H1 (cell line): Measurements from ENCODE around the gene HSPA1A. TPM values are rescaled to one million over a fixed set of nuclear protein-coding genes. Genes with fewer than 3 reads are reported as not detected.

Experiments
- CTCF ChIA-PET: fragments of 300-600 bp; sonication (Branson Sonifier 250); formaldehyde crosslinking; loops from one replicate; lab custom pipeline; 2021; ENCODE audit not compliant: partially characterized antibody; lab: Charles Lee
- POLR2A ChIA-PET: fragments of 300-600 bp; sonication (Branson Sonifier 250); formaldehyde crosslinking; loops from one replicate; lab custom pipeline; 2021; ENCODE audit warnings: inconsistent platforms; ENCODE audit not compliant: partially characterized antibody; lab: Charles Lee
- DNase-seq, 2 experiments: peaks; one replicate each; pipeline versions ENCODE4 v3.0.0 to v3.0.0-alpha.2; 2010 to 2022; ENCODE audit warnings: low spot score in 2 of 2, low read depth in 1 of 2, mixed read lengths in 1 of 2
- FAIRE-seq: peaks from 2 replicates; lab custom pipeline; 2011; peaks lifted over from hg19 to GRCh38; lab: Jason Lieb, UNC
- H2AFZ ChIP-seq: 2 replicates; pipeline ENCODE4 v1.8.1; 2012; ENCODE audit warnings: low read length, inconsistent platforms
- H2AK5ac ChIP-seq: 2 replicates; pipeline ENCODE4 v1.6.1; 2013; ENCODE audit warnings: low read depth, low read length
- H2BK120ac ChIP-seq: replicated peaks from 2 replicates; pipeline ENCODE3; 2013; ENCODE audit warnings: low read depth, low read length, inconsistent platforms
- H2BK12ac ChIP-seq: 2 replicates; pipeline ENCODE4 v1.6.1; 2013; ENCODE audit warnings: low read depth, low read length
- H2BK15ac ChIP-seq: 2 replicates; pipeline ENCODE4 v1.6.1; 2013; ENCODE audit warnings: low read length
- H2BK20ac ChIP-seq: 2 replicates; pipeline ENCODE4 v1.6.1; 2013; ENCODE audit warnings: low read length
- H2BK5ac ChIP-seq: 2 replicates; pipeline ENCODE4 v1.6.1; 2013; ENCODE audit warnings: low read depth, low read length
- H3K14ac ChIP-seq: 2 replicates; pipeline ENCODE4 v1.6.1; 2013; ENCODE audit warnings: inconsistent platforms; ENCODE audit not compliant: insufficient read length
- H3K18ac ChIP-seq: 2 replicates; pipeline ENCODE4 v1.6.1; 2013; ENCODE audit warnings: low read length; ENCODE audit errors: extremely low read depth
- H3K23ac ChIP-seq: 2 replicates; pipeline ENCODE4 v1.6.1; 2013; ENCODE audit warnings: inconsistent platforms; ENCODE audit not compliant: insufficient read length
- H3K23me2 ChIP-seq: 2 replicates; pipeline ENCODE4 v1.6.1; 2013; ENCODE audit warnings: low read depth, low read length
- H3K27ac ChIP-seq: 2 replicates; pipeline ENCODE4 v1.6.1; 2011; ENCODE audit warnings: low read depth, low read length, inconsistent platforms
- H3K27me3 ChIP-seq, 4 experiments: replicated peaks in 1 of 4; 1 replicate in 1 of 4; 2 replicates in 3 of 4; pipeline versions ENCODE4 v1.6.1 to v1.8.1; 2011 to 2013; ENCODE audit warnings: low read length in 3 of 4, mild to moderate bottlenecking in 3 of 4, inconsistent platforms in 2 of 4, mixed read lengths in 2 of 4, moderate library complexity in 1 of 4; ENCODE audit not compliant: control insufficient read depth in 3 of 4, insufficient read depth in 3 of 4; ENCODE audit errors: extremely low read depth in 1 of 4
- H3K36me3 ChIP-seq, 4 experiments: 2 replicates each; pipeline versions ENCODE4 v1.6.1 to v1.8.1; 2011 to 2013; ENCODE audit warnings: mild to moderate bottlenecking in 4 of 4, low read length in 3 of 4, moderate library complexity in 2 of 4, control low read depth in 1 of 4, inconsistent platforms in 1 of 4; ENCODE audit not compliant: insufficient read depth in 4 of 4, control insufficient read depth in 2 of 4
- H3K4ac ChIP-seq: replicated peaks from 2 replicates; pipeline ENCODE3; 2013; ENCODE audit warnings: low read length, low read depth, mixed read lengths, inconsistent platforms; ENCODE audit not compliant: insufficient read length
- H3K4me1 ChIP-seq, 4 experiments: replicated peaks in 1 of 4; 1 replicate in 1 of 4; 2 replicates in 3 of 4; pipeline versions ENCODE4 v1.6.1 to v1.8.1; 2011 to 2013; ENCODE audit warnings: low read length in 3 of 4, inconsistent platforms in 2 of 4, mixed read lengths in 1 of 4; ENCODE audit not compliant: insufficient read depth in 4 of 4, control insufficient read depth in 3 of 4
- H3K4me2 ChIP-seq, 2 experiments: 2 replicates each; pipeline versions ENCODE4 v1.6.1 to v1.8.1; 2011 to 2013; ENCODE audit warnings: low read depth in 2 of 2, low read length in 2 of 2, control low read depth in 1 of 2, inconsistent platforms in 1 of 2, mild to moderate bottlenecking in 1 of 2; ENCODE audit not compliant: insufficient read depth in 1 of 2
- H3K4me3 ChIP-seq, 4 experiments: fragments of 200-600, 300-600 bp in 1 of 4; sonication (generic), shearing (Covaris generic), sonication (Bioruptor Twin) in 1 of 4; 2 replicates each; pipeline versions ENCODE4 v1.5.1 to v1.8.1; 2011 to 2016; ENCODE audit warnings: low read length in 4 of 4, low read depth in 3 of 4, control low read depth in 2 of 4, inconsistent platforms in 2 of 4, mild to moderate bottlenecking in 2 of 4, mixed read lengths in 1 of 4, moderate library complexity in 1 of 4; ENCODE audit not compliant: insufficient read depth in 2 of 4; ENCODE audit errors: extremely low read depth in 1 of 4
- H3K56ac ChIP-seq: replicated peaks from 2 replicates; pipeline ENCODE3; 2013; ENCODE audit warnings: low read depth, mild to moderate bottlenecking, mixed read lengths, low read length, inconsistent platforms; ENCODE audit not compliant: insufficient read length
- H3K79me1 ChIP-seq: 2 replicates; pipeline ENCODE4 v1.6.1; 2013; ENCODE audit warnings: low read depth, low read length, control low read depth
- H3K79me2 ChIP-seq, 2 experiments: 2 replicates each; pipeline versions ENCODE4 v1.6.1 to v1.8.1; 2012 to 2013; ENCODE audit warnings: low read length in 2 of 2, mild to moderate bottlenecking in 2 of 2, inconsistent platforms in 1 of 2; ENCODE audit not compliant: insufficient read depth in 2 of 2, control insufficient read depth in 1 of 2
- H3K9ac ChIP-seq, 4 experiments: replicated peaks in 1 of 4; 1 replicate in 1 of 4; 2 replicates in 3 of 4; pipeline versions ENCODE4 v1.6.1 to v1.8.1; 2011 to 2013; ENCODE audit warnings: low read depth in 3 of 4, low read length in 3 of 4, control low read depth in 2 of 4, mild to moderate bottlenecking in 2 of 4, moderate library complexity in 2 of 4, inconsistent platforms in 1 of 4; ENCODE audit errors: extremely low read depth in 1 of 4
- H3K9me3 ChIP-seq, 2 experiments: 2 replicates each; pipeline versions ENCODE4 v1.6.1 to v1.8.1; 2012 to 2013; ENCODE audit warnings: mild to moderate bottlenecking in 2 of 2, moderate library complexity in 2 of 2, control low read depth in 1 of 2, inconsistent platforms in 1 of 2, low read depth in 1 of 2, low read length in 1 of 2, mixed read lengths in 1 of 2; ENCODE audit not compliant: insufficient read depth in 2 of 2
- H4K20me1 ChIP-seq, 2 experiments: replicated peaks in 1 of 2; 2 replicates each; pipeline versions ENCODE3 to v1.8.1; 2011 to 2013; ENCODE audit warnings: inconsistent platforms in 2 of 2, low read length in 2 of 2, mild to moderate bottlenecking in 1 of 2; ENCODE audit not compliant: insufficient read depth in 2 of 2, control insufficient read depth in 1 of 2
- H4K5ac ChIP-seq: 2 replicates; pipeline ENCODE4 v1.6.1; 2013; ENCODE audit warnings: low read length, low read depth, mixed read lengths, inconsistent platforms; ENCODE audit not compliant: insufficient read length
- H4K8ac ChIP-seq: 2 replicates; pipeline ENCODE4 v1.8.0; 2013; ENCODE audit warnings: mild to moderate bottlenecking, moderate library complexity, low read length, inconsistent platforms; ENCODE audit not compliant: insufficient read depth; ENCODE audit errors: extremely low read depth
- H4K91ac ChIP-seq: replicated peaks from 2 replicates; pipeline ENCODE3; 2013; ENCODE audit warnings: low read length, mixed read lengths, inconsistent platforms; ENCODE audit not compliant: insufficient read length
- RBBP5 ChIP-seq: IDR thresholded peaks from 2 replicates; pipeline ENCODE4 v1.7.1; 2012; ENCODE audit warnings: low read depth, mild to moderate bottlenecking, inconsistent platforms, low read length, moderate library complexity, borderline replicate concordance
- TCF12 ChIP-seq: IDR thresholded peaks from 2 replicates; pipeline ENCODE4 v1.6.1; 2011; ENCODE audit warnings: low read depth, mild to moderate bottlenecking, low read length
- WGBS, 2 experiments: shearing (Covaris generic) in 1 of 2; methylation state at CpG; one replicate each; pipeline versions ENCODE4 v1.1.6 to v1.1.7; 2013 to 2015; ENCODE audit warnings: low lambda C conversion rate in 2 of 2, mixed read lengths in 2 of 2, inconsistent platforms in 1 of 2, low coverage in 1 of 2, missing lambda C conversion rate in 1 of 2; ENCODE audit not compliant: insufficient replicate concordance in 2 of 2, insufficient coverage in 1 of 2, insufficient read length in 1 of 2; ENCODE audit errors: extremely low coverage in 1 of 2, missing lambda C conversion rate in 1 of 2; 5-methylcytosine and 5-hydroxymethylcytosine counted together
- polyA plus RNA-seq, 7 experiments: library from polyadenylated mRNA; depleted of rRNA in 3 of 7; stranded (reverse) in 5 of 7; unstranded in 2 of 7; fragments of >200 nt in 5 of 7; fragments of 200-250 nt in 2 of 7; gene quantifications; 1 replicate in 5 of 7; 2 replicates in 1 of 7; 4 replicates in 1 of 7; pipeline versions ENCODE4 v1.2.1 to v1.2.3, GENCODE V29; 2011 to 2013; ENCODE audit warnings: missing spikeins in 2 of 7, mixed read lengths in 2 of 7
- total RNA-seq: library from RNA; stranded (reverse); fragmentation: NEBNext Ultra II Directional; extraction: Animal tissue kit (Norgen Biotek cat#: 25700); gene quantifications from 2 replicates; pipeline ENCODE4 v1.2.1, GENCODE V29; 2021

HSPA1A gene
- total and polyA plus RNA-seq, 2 of the 8 experiments (the other 6 are each of a cell fraction or from before 2014, with no cell fraction given) = 40.7 to 54.0 TPM

- Histone ChIP-seq H3K18ac (no peak overlapping the region), H3K79me1 (no peaks in the 10 kb centered on the region), H3K23me2 (0 out of 2 replicates have a peak, but pooled peaks cover 1% of the 10 kb centered on the region), H4K20me1 (peaks cover 1 to 3% of the 10 kb centered on the region in 2 experiments), H3K56ac (no peak overlapping the region), H2AK5ac (no peak overlapping the region), H3K4me1 (no peaks in the 10 kb centered on the region), H4K91ac (no peak overlapping the region), H2BK12ac (no peak overlapping the region), H3K27ac (no peak overlapping the region), H3K4me3 (no peak overlapping the region), H3K9ac (no peak overlapping the region), H2BK15ac (no peak overlapping the region), H3K36me3 (peaks cover 32 to 71% (median 43%) of the 10 kb centered on the region in 4 experiments), H2BK5ac (no peak overlapping the region), H2AFZ (no peak overlapping the region), H3K4me2 (no peak overlapping the region), H2BK120ac (no peak overlapping the region), H4K5ac (no peak overlapping the region), H2BK20ac (no peak overlapping the region), H3K14ac (no peak overlapping the region), H3K27me3 (no peaks in the 10 kb centered on the region; a peak in 1 of 7 replicates), H3K4ac (no peak overlapping the region), H3K23ac (no peak overlapping the region), H3K79me2 (no peaks in the 10 kb centered on the region), H4K8ac (peak overlapping the region; percentile 57; the same call in 1 of the 2 replicates), H3K9me3 (no peaks in the 10 kb centered on the region)
- ChIA-PET CTCF (interaction anchor here (0.6 to 15.6 kb wide), 4 partner anchors 11 to 264 kb away, joined by 3 to 228 read pairs (median 6); partner anchors contain the start of genes VARS1 and VWA7), POLR2A (interaction anchor here (0.6 to 10.3 kb wide), 10 partner anchors 9 to 146 kb away, joined by 3 to 85 read pairs (median 3); partner anchors contain the start of genes CLIC1, VARS1 and VWA7)
- DNase-seq (no peak), FAIRE-seq (no peak)
- TF ChIP-seq RBBP5 = no peak
- TF ChIP-seq TCF12 = no peak
- 98% methylated on average over 11 of the region's 11 CpGs; no CpG with 5 or more reads in 1 of the 2 experiments for WGBS, 2 experiments
These were observed 29.9 kb upstream of the HSPA1A start for GRCh38 chr6:31785475-31785874.
